Epithelial cell of proximal tubule (primary cell): ENCODE data around the gene F12. TPM values are rescaled to one million over a fixed set of nuclear protein-coding genes. Genes with fewer than 3 reads are reported as not detected.
"Not testable (repeated sequence)": the region's sequence is repeated elsewhere in the genome, so short reads cannot be mapped to it uniquely, and the experiment has no call there.

ENCODE experiments used
- DNase-seq: peaks from one replicate; pipeline ENCODE4 v3.0.0-alpha.2; 2011; ENCODE audit warnings: low read depth
- H3K4me3 ChIP-seq: 2 replicates; pipeline ENCODE4 v1.5.1; 2011; ENCODE audit warnings: low read depth, mild to moderate bottlenecking, low read length
- CTCF ChIP-seq: conservative IDR thresholded peaks from 2 replicates; pipeline ENCODE4 v1.5.1; 2012; ENCODE audit warnings: low read depth, mild to moderate bottlenecking, low read length
- total RNA-seq: library from RNA; depleted of rRNA; stranded (reverse); fragments of >200 nt; gene quantifications from 2 replicates; pipeline ENCODE4 v1.2.3, GENCODE V29; 2015

Gene F12
- total RNA-seq, 1 donor from 2014 or later = 12.9 TPM

- no peak for TF ChIP-seq CTCF
- peak overlapping the region; percentile 58 for H3K4me3 ChIP-seq
- no peak for DNase-seq
Measured at GRCh38 chr5:177365845-177366527, 43.4 kb downstream of the F12 start.

- H3K4me3 ChIP-seq = no peak overlapping the region
- TF ChIP-seq CTCF = no peak
- no peak for DNase-seq
Measured at GRCh38 chr5:177364159-177364962, 45.0 kb downstream of the F12 start.

- TF ChIP-seq CTCF = no peak
- no peak for DNase-seq
- H3K4me3 ChIP-seq = peak overlapping the region; percentile 63
Measured at GRCh38 chr5:177363565-177363964, 45.8 kb downstream of the F12 start.

- DNase-seq = no peak
- peak overlapping the region; percentile 63 for H3K4me3 ChIP-seq
- no peak for TF ChIP-seq CTCF
Measured at GRCh38 chr5:177362610-177363507, 46.5 kb downstream of the F12 start.

GRCh38 chr5:177362292-177362609, 47.1 kb downstream of the F12 start:
- no peak for DNase-seq
- TF ChIP-seq CTCF = no peak
- no peak overlapping the region for H3K4me3 ChIP-seq

- no peak for TF ChIP-seq CTCF
- H3K4me3 ChIP-seq = no peak overlapping the region
- DNase-seq = no peak
Measured at GRCh38 chr5:177361418-177362291, 47.7 kb downstream of the F12 start.

GRCh38 chr5:177360740-177361139, 48.6 kb downstream of the F12 start:
- DNase-seq, H3K4me3 ChIP-seq: not testable (repeated sequence)
